RWPE1 (cell line): ENCODE data around the gene GATB.
"Not testable (repeated sequence)": the region's sequence is repeated elsewhere in the genome, so short reads cannot be mapped to it uniquely, and the experiment has no call there.

ENCODE experiments used
- CTCF ChIA-PET: fragments of 350-600 bp; sonication (Branson Sonifier 250); formaldehyde crosslinking; extraction: SDS; loops from one replicate; lab custom pipeline; 2021; lab: Yijun Ruan, JAX
- POLR2A ChIA-PET: fragments of 400-600 bp; formaldehyde crosslinking; extraction: SDS; loops from one replicate; lab custom pipeline; 2020; ENCODE audit warnings: antibody characterized with exemption; ENCODE audit not compliant: low non-redundant PET; lab: Yijun Ruan, JAX
- DNase-seq: peaks from one replicate; pipeline ENCODE4 v3.0.0; 2012; ENCODE audit warnings: low spot score
- H3K27ac ChIP-seq: fragments of 450-650 bp; 2 replicates; pipeline ENCODE4 v1.5.1; 2017
- CTCF ChIP-seq: fragments of 450-650 bp; conservative IDR thresholded peaks from 2 replicates; pipeline ENCODE4 v1.5.1; 2017; ENCODE audit warnings: low read depth, mild to moderate bottlenecking

Gene GATB

DNA sequence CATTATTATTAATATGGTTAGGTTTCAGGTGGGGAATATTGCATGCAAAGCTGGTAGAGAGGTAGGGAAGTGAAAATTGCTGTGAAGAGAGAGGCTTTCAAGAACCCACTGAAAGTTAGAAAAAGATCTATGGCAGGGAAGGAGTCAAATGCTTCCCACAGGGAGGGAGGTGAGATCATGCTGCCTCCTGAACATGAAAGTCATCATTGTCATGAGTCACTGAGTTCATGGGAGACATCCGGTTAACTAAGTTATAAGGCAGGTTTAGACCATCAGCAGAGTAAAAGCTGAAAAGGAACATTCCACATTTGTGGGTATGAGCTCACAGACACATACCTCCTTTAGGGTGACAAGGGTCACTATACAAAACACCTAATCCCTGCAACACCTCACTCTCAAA, 16.2 kb downstream of the GATB start:
- no peak for TF ChIP-seq CTCF

GRCh38 chr4:151743894-151744293, 16.9 kb downstream of the GATB start:
- TF ChIP-seq CTCF = no peak
- ChIA-PET CTCF (interaction anchor here (0.6 kb wide), 2 partner anchors 19 to 40 kb away, joined by 3 to 7 read pairs; no protein-coding TSS in a partner anchor), POLR2A (no interaction called here)
- no peak overlapping the region for H3K27ac ChIP-seq
- DNase-seq = no peak

More for the DNA sequence above, 16.2 kb downstream of the GATB start:
- H3K27ac ChIP-seq = no peak overlapping the region
- peak; percentile 85 for DNase-seq
- ChIA-PET POLR2A (no interaction called here), CTCF (interaction anchor here (0.6 kb wide), 1 partner anchor 41 kb away, joined by 7 read pairs; no protein-coding TSS in a partner anchor)

- no peak overlapping the region for H3K27ac ChIP-seq
- no peak for TF ChIP-seq CTCF
- no peak for DNase-seq
- ChIA-PET CTCF (interaction anchor here (0.6 kb wide), 2 partner anchors 9 to 18 kb away, joined by 3 read pairs; no protein-coding TSS in a partner anchor), POLR2A (no interaction called here)
Observed at GRCh38 chr4:151743128-151743854, 17.5 kb downstream of the GATB start.

- CTCF ChIA-PET = interaction anchor here (0.7 kb wide), 1 partner anchor 278 kb away, joined by 3 read pairs; no protein-coding TSS in a partner anchor
- no peak for TF ChIP-seq CTCF
- POLR2A ChIA-PET = no interaction called here
- H3K27ac ChIP-seq = no peak overlapping the region
- DNase-seq = no peak
Observed at GRCh38 chr4:151738720-151739517, 21.9 kb downstream of the GATB start.

DNA sequence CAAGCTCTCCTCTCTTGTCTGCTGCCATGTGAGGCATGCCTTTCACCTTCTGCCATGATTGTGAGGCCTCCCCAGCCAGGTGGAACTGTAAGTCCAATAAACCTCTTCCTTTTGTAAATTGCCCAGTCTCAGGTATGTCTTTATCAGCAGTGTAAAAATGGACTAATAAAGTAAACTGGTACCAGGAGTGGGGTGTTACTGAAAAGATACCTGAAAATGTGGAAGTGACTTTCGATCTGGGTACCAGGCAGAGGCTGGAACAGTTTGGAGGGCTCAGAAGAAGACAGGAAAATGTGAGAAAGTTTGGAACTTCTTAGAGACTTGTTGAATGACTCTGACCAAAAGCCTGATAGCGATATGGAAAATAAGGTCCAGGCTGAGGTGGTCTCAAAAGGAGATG, 24.0 kb downstream of the GATB start:
- POLR2A ChIA-PET, H3K27ac ChIP-seq, CTCF ChIA-PET, DNase-seq: not testable (repeated sequence)

DNA sequence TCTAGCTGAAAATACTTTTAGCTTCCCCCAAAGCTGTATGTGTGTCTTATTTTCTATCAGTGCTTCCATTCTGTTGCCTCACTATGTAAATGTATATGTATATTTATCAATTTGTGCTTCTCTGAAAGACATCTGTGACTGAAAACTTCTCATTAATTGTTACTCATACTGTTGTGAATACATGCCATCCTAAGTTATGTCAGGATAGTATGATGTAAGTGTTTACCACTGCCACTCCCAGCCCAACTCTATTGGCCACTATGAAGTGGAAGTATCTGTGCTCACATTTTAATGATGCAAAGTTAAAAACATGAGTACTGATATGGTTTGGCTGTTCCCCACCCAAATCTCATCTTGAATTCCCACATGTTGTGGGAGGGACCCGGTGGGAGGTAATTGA, 24.4 kb downstream of the GATB start:
- TF ChIP-seq CTCF = no peak
- POLR2A ChIA-PET = no interaction called here
- CTCF ChIA-PET = no interaction called here
- no peak overlapping the region for H3K27ac ChIP-seq
- no peak for DNase-seq

DNA sequence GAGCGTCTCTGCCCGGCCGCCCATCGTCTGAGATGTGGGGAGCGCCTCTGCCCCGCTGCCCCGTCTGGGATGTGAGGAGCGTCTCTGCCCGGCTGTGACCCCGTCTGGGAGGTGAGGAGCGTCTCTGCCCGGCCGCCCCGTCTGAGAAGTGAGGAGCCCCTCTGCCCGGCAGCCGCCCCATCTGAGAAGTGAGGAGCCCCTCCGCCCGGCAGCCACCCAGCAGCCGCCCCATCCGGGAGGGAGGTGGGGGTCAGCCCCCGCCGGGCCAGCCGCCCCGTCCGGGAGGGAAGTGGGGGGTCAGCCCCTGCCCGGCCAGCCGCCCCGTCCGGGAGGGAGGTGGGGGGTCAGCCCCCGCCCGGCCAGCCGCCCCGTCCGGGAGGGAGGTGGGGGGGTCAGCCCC, 29.1 kb downstream of the GATB start:
- POLR2A ChIA-PET, DNase-seq, CTCF ChIA-PET: not testable (repeated sequence)
- peak overlapping the region; percentile 98 for H3K27ac ChIP-seq
